Ovary (tissue), 3 donors: Measurements from ENCODE around the gene SLC45A2.

Experiments
- EP300 ChIP-seq: sonication (generic); formaldehyde crosslinking; IDR thresholded peaks from one replicate; pipeline ENCODE4 v1.6.1; 2017; ENCODE audit warnings: antibody characterized with exemption
- POLR2A ChIP-seq: fragments of 450-650 bp; IDR thresholded peaks from one replicate; pipeline ENCODE4 v1.6.1; 2017; ENCODE audit warnings: antibody characterized with exemption, mild to moderate bottlenecking, moderate library complexity
- TF ChIP-seq, protein P1 (sequence below), 3 donors: fragments of 450-650 bp in 2 of 3; fragments of 200-600 bp in 1 of 3; IDR thresholded peaks; one replicate each; pipeline versions ENCODE4 v1.5.1 to v1.8.0; 2016 to 2022; ENCODE audit warnings: antibody characterized with exemption in 3 of 3, mild to moderate bottlenecking in 1 of 3
- donor health status: DM: no; HTN: no; CAD: no.

GRCh38 chr5:33985447-33985846 lies 954 bp upstream of the SLC45A2 start:
- no peak for TF ChIP-seq EP300
- no peak for TF ChIP-seq POLR2A
- TF ChIP-seq, protein P1, sequence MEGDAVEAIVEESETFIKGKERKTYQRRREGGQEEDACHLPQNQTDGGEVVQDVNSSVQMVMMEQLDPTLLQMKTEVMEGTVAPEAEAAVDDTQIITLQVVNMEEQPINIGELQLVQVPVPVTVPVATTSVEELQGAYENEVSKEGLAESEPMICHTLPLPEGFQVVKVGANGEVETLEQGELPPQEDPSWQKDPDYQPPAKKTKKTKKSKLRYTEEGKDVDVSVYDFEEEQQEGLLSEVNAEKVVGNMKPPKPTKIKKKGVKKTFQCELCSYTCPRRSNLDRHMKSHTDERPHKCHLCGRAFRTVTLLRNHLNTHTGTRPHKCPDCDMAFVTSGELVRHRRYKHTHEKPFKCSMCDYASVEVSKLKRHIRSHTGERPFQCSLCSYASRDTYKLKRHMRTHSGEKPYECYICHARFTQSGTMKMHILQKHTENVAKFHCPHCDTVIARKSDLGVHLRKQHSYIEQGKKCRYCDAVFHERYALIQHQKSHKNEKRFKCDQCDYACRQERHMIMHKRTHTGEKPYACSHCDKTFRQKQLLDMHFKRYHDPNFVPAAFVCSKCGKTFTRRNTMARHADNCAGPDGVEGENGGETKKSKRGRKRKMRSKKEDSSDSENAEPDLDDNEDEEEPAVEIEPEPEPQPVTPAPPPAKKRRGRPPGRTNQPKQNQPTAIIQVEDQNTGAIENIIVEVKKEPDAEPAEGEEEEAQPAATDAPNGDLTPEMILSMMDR (IDR thresholded peaks at IDR 0.05), result no peak
